Adrenal gland (tissue), 5 donors: ENCODE measurements around the gene KLHL15.

Experiments
- POLR2A ChIP-seq, 2 donors: fragments of 450-650 bp; IDR thresholded peaks; one replicate each; pipeline ENCODE4 v1.6.1; 2017; ENCODE audit warnings: antibody characterized with exemption in 2 of 2, mild to moderate bottlenecking in 2 of 2, moderate library complexity in 1 of 2
- TF ChIP-seq, protein P1 (sequence below), 6 experiments: fragments of 450-650 bp in 4 of 6; fragments of 200-600 bp in 2 of 6; sonication (generic) in 1 of 6; IDR thresholded peaks; 1 replicate in 5 of 6; 2 replicates in 1 of 6; pipeline versions ENCODE4 v1.5.1 to v1.8.0; 2016 to 2021; ENCODE audit warnings: antibody characterized with exemption in 6 of 6, mild to moderate bottlenecking in 2 of 6, moderate library complexity in 1 of 6
- donor health status: DM: no; HTN: no; CAD: no.

DNA sequence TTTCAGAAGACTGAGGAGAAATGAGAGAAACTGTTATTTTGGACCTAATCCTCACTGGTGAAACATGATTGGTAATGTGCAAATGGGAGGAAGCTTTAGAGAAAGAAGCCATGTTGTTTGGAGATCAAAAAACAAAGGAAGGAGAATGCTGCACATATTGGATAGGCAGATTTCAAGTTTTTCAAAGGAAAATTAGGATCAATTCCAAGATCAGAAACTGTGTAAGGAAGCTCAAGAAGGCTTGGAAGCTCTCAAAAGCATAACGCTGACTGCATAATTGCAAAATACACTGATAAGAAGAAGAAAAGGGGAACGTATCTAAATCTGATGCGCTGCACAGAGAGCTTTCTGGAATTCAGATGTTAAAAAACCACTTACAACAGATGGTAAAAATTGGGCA is 34.6 kb downstream of the KLHL15 start:
- TF ChIP-seq, protein P1, sequence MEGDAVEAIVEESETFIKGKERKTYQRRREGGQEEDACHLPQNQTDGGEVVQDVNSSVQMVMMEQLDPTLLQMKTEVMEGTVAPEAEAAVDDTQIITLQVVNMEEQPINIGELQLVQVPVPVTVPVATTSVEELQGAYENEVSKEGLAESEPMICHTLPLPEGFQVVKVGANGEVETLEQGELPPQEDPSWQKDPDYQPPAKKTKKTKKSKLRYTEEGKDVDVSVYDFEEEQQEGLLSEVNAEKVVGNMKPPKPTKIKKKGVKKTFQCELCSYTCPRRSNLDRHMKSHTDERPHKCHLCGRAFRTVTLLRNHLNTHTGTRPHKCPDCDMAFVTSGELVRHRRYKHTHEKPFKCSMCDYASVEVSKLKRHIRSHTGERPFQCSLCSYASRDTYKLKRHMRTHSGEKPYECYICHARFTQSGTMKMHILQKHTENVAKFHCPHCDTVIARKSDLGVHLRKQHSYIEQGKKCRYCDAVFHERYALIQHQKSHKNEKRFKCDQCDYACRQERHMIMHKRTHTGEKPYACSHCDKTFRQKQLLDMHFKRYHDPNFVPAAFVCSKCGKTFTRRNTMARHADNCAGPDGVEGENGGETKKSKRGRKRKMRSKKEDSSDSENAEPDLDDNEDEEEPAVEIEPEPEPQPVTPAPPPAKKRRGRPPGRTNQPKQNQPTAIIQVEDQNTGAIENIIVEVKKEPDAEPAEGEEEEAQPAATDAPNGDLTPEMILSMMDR (IDR thresholded peaks at IDR 0.05), result no peak
- no peak for TF ChIP-seq POLR2A (IDR thresholded peaks at IDR 0.05)
